ENCODE results near the gene LCN9. TPM values are rescaled to one million over a fixed set of nuclear protein-coding genes. Genes with fewer than 3 reads are reported as not detected.

Gene LCN9
- total RNA-seq, 1 donor from 2014 or later, result not detected

- DNase-seq (ENCODE audit: low read depth), result no peak
- TF ChIP-seq CTCF (conservative IDR thresholded peaks at IDR 0.05; ENCODE audit: low read depth, low read length), result no peak
- H3K4me3 ChIP-seq (ENCODE audit: low read depth, low read length), result no peak overlapping the region
Observed at GRCh38 chr9:135661816-135662560, 1.1 kb upstream of the LCN9 start.

GRCh38 chr9:135663451-135663770 is 302 bp downstream of the LCN9 start:
- DNase-seq (ENCODE audit: low read depth), result no peak
- no peak overlapping the region for H3K4me3 ChIP-seq (ENCODE audit: low read depth, low read length)
- no peak for TF ChIP-seq CTCF (conservative IDR thresholded peaks at IDR 0.05; ENCODE audit: low read depth, low read length)

- no peak for TF ChIP-seq CTCF (conservative IDR thresholded peaks at IDR 0.05; ENCODE audit: low read depth, low read length)
- H3K4me3 ChIP-seq (ENCODE audit: low read depth, low read length), result no peak overlapping the region
- no peak for DNase-seq (ENCODE audit: low read depth)
Observed at GRCh38 chr9:135663857-135664256, 748 bp downstream of the LCN9 start.

- H3K4me3 ChIP-seq (ENCODE audit: low read depth, low read length), result no peak overlapping the region
- TF ChIP-seq CTCF (conservative IDR thresholded peaks at IDR 0.05; ENCODE audit: low read depth, low read length), result no peak
- no peak for DNase-seq (ENCODE audit: low read depth)
Observed at GRCh38 chr9:135664266-135664665, 1.2 kb downstream of the LCN9 start.

- no peak for DNase-seq (ENCODE audit: low read depth)
- TF ChIP-seq CTCF (conservative IDR thresholded peaks at IDR 0.05; ENCODE audit: low read depth, low read length), result no peak
- H3K4me3 ChIP-seq (ENCODE audit: low read depth, low read length), result no peak overlapping the region
Observed at GRCh38 chr9:135664801-135665794, 2.0 kb downstream of the LCN9 start.

GRCh38 chr9:135665795-135666189 is 2.7 kb downstream of the LCN9 start:
- H3K4me3 ChIP-seq (ENCODE audit: low read depth, low read length), result no peak overlapping the region
- no peak for DNase-seq (ENCODE audit: low read depth)
- TF ChIP-seq CTCF (conservative IDR thresholded peaks at IDR 0.05; ENCODE audit: low read depth, low read length), result no peak
